Measurements from ENCODE around the gene IPO4.

DNA sequence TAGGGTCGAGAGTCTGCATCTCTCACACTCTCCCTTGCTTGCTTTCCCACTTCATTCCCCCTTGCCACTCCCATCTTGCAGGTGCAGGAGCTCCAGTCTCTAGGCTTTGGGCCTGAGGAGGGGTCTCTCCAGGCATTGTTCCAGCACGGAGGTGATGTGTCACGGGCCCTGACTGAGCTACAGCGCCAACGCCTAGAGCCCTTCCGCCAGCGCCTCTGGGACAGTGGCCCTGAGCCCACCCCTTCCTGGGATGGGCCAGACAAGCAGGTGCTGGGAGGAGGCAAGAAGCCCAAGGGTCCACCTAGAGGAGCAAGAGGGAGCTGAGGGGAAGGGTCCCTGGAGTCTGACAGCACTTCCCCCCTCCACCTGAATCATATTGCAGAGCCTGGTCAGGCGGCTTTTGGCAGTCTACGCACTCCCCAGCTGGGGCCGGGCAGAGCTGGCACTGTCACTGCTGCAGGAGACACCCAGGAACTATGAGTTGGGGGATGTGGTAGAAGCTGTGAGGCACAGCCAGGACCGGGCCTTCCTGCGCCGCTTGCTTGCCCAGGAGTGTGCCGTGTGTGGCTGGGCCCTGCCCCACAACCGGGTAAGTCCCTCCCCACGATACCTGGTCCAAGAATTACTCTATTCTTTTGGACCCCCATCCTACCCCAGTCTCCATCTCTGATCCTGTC lies 37.1 kb downstream of the IPO4 start:
- TF ChIP-seq WT1 (tag by site-specific recombination; IDR thresholded peaks at IDR 0.05) (no peak), KLF10 (tag by site-specific recombination; IDR thresholded peaks at IDR 0.05) (no peak), ZBTB7A (tag by site-specific recombination; IDR thresholded peaks at IDR 0.05; ENCODE audit: low read depth) (no peak)
- TF ChIP-seq, protein P1, sequence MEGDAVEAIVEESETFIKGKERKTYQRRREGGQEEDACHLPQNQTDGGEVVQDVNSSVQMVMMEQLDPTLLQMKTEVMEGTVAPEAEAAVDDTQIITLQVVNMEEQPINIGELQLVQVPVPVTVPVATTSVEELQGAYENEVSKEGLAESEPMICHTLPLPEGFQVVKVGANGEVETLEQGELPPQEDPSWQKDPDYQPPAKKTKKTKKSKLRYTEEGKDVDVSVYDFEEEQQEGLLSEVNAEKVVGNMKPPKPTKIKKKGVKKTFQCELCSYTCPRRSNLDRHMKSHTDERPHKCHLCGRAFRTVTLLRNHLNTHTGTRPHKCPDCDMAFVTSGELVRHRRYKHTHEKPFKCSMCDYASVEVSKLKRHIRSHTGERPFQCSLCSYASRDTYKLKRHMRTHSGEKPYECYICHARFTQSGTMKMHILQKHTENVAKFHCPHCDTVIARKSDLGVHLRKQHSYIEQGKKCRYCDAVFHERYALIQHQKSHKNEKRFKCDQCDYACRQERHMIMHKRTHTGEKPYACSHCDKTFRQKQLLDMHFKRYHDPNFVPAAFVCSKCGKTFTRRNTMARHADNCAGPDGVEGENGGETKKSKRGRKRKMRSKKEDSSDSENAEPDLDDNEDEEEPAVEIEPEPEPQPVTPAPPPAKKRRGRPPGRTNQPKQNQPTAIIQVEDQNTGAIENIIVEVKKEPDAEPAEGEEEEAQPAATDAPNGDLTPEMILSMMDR (tag by site-specific recombination; IDR thresholded peaks at IDR 0.05), result no peak
